Measurements from ENCODE around the gene COMT.

- no peak for TF ChIP-seq CTCF (IDR thresholded peaks at IDR 0.05; ENCODE audit: borderline replicate concordance, extremely low read depth, low read length, poor library complexity, severe bottlenecking)
- TF ChIP-seq EZH2 (IDR thresholded peaks at IDR 0.05; ENCODE audit: borderline replicate concordance, low read depth, low read length, severe bottlenecking): no peak
These were observed 75.4 kb downstream of the COMT start, which contains the start of gene ARVCF for GRCh38 chr22:20016734-20017621.

Data from DND-41 (cell line).